NCI-H1417 (cell line): ENCODE data around the gene TBC1D21.

Experiments used
- DNase-seq, 3 experiments: peaks; one replicate each; lab custom pipeline; 2025; lab: John Stamatoyannopoulos, UW

The TBC1D21 gene

GRCh38 chr15:73908822-73909122, 35.4 kb downstream of the TBC1D21 start:
- no peak for DNase-seq

GRCh38 chr15:73909651-73910050, 36.3 kb downstream of the TBC1D21 start:
- DNase-seq = no peak

GRCh38 chr15:73910522-73911303, 37.3 kb downstream of the TBC1D21 start:
- no peak for DNase-seq

GRCh38 chr15:73912030-73912596, 38.7 kb downstream of the TBC1D21 start:
- DNase-seq = no peak

- DNase-seq = no peak
These were observed 40.8 kb downstream of the TBC1D21 start for GRCh38 chr15:73914145-73914544.

- DNase-seq = no peak
These were observed 41.7 kb downstream of the TBC1D21 start for GRCh38 chr15:73915082-73915481.

- DNase-seq = no peak
These were observed 45.4 kb downstream of the TBC1D21 start for GRCh38 chr15:73918784-73919183.

- DNase-seq = no peak
These were observed 46.3 kb downstream of the TBC1D21 start for GRCh38 chr15:73919706-73920105.

GRCh38 chr15:73921254-73921925, 48.0 kb downstream of the TBC1D21 start:
- DNase-seq = no peak

GRCh38 chr15:73922186-73923151, 49.1 kb downstream of the TBC1D21 start:
- peak; percentile 10 to 60 (median 45) for DNase-seq

GRCh38 chr15:73923156-73923487, 49.8 kb downstream of the TBC1D21 start:
- DNase-seq = no peak

- no peak for DNase-seq
These were observed 50.3 kb downstream of the TBC1D21 start for GRCh38 chr15:73923488-73924164.

GRCh38 chr15:73924171-73924921, 51.0 kb downstream of the TBC1D21 start:
- peak in 2 of 3 experiments; percentile 72 to 86 for DNase-seq

- DNase-seq = peak in 1 of 3 experiments; percentile 14
These were observed 52.5 kb downstream of the TBC1D21 start for GRCh38 chr15:73925848-73926218.

- DNase-seq = peak; percentile 26 to 88 (median 86)
These were observed 53.0 kb downstream of the TBC1D21 start, which contains the start of gene LOXL1 for GRCh38 chr15:73926219-73927002. TSS of gene LOXL1 (plus strand) at chr15:73926462. CDS start at chr15:73926784, 322 bp downstream.

GRCh38 chr15:73927003-73927475, 53.7 kb downstream of the TBC1D21 start:
- peak; percentile 26 to 92 (median 88) for DNase-seq

GRCh38 chr15:73927476-73928240, 54.3 kb downstream of the TBC1D21 start:
- DNase-seq = peak; percentile 68 to 94 (median 91)

GRCh38 chr15:73928241-73928579, 54.8 kb downstream of the TBC1D21 start:
- DNase-seq = peak in 2 of 3 experiments; percentile 77 to 80
